ENCODE measurements around the gene KLHL41.

DNA sequence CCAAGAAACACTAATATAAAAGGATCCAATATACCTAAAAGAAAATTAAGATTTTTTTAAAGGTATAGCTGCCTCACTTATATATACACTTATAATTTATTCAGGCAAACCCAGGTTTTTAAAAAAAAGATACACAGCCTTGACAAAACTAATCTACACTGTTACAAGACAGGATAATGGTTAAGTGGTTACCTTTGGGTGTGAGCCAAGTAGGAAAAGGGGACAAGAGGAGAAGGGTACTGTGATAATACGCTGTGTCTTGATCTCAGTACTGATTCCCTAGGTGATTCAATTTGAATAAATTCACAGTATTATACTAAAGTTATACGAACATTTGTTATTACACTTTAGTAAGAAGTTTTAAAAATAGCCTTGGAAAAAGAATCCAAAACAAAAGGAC is 30.6 kb downstream of the KLHL41 start:
- TF ChIP-seq, protein P1, sequence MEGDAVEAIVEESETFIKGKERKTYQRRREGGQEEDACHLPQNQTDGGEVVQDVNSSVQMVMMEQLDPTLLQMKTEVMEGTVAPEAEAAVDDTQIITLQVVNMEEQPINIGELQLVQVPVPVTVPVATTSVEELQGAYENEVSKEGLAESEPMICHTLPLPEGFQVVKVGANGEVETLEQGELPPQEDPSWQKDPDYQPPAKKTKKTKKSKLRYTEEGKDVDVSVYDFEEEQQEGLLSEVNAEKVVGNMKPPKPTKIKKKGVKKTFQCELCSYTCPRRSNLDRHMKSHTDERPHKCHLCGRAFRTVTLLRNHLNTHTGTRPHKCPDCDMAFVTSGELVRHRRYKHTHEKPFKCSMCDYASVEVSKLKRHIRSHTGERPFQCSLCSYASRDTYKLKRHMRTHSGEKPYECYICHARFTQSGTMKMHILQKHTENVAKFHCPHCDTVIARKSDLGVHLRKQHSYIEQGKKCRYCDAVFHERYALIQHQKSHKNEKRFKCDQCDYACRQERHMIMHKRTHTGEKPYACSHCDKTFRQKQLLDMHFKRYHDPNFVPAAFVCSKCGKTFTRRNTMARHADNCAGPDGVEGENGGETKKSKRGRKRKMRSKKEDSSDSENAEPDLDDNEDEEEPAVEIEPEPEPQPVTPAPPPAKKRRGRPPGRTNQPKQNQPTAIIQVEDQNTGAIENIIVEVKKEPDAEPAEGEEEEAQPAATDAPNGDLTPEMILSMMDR (IDR thresholded peaks at IDR 0.05): no peak
- no peak for TF ChIP-seq POLR2A (IDR thresholded peaks at IDR 0.05)
